K562 (cell line): ENCODE results near the gene BBOX1.

ENCODE experiments used
- GABPA ChIP-seq: fragments of 200-800 bp; sonication (Bioruptor generic); conservative IDR thresholded peaks from 2 replicates; pipeline ENCODE4 v1.6.1; 2016; ENCODE audit warnings: low read depth, missing genetic modification characterization, missing compliant biosample characterization
- RAD21 ChIP-seq, 2 experiments: fragments of 250-450 bp in 1 of 2; fragments of 450-650 bp in 1 of 2; sonication (Bioruptor Pico) in 1 of 2; formaldehyde crosslinking in 1 of 2; IDR thresholded peaks in 1 of 2; conservative IDR thresholded peaks in 1 of 2; 2 replicates each; pipeline versions ENCODE4 v1.4.0 to v1.8.0; 2020 to 2022; ENCODE audit warnings: mild to moderate bottlenecking in 2 of 2, moderate library complexity in 1 of 2
- ZFP36 ChIP-seq: fragments of 150-350 bp; IDR thresholded peaks from 2 replicates; pipeline ENCODE4 v1.6.1; 2018; ENCODE audit warnings: low read length, low read depth; ENCODE audit not compliant: partially characterized antibody

DNA sequence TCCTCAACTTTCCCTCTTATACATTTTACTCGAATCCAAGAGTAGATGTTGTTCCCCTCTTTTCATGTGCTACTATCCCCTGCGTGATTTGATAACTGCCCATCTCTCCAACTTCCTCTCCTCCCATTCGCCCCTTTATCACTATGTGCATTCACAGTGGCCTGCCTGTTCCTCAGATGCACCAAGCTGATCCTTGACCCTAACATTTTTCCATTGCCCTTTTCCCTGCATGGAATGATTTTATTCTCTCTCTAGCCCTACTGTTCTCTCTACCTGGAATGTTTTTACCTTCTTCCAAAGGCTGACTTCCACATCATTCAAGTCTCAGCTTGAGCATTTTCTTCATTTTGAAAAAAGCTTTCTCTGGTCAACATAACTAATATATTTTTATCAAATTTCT lies 15.8 kb upstream of the BBOX1 start:
- TF ChIP-seq GABPA (tag) (no peak), RAD21 (CRISPR knock-in tag; conservative IDR thresholded peaks at IDR 0.05 in 1 of 2, IDR thresholded peaks at IDR 0.05 in 1 of 2) (no peak), ZFP36 (no peak)
